ENCODE data around the gene NUDT4.
A peak's percentile ranks its signal among the peaks of the same experiment; 100 is the strongest.
"Not testable (repeated sequence)": the region's sequence is repeated elsewhere in the genome, so short reads cannot be mapped to it uniquely, and the experiment has no call there.

Gene NUDT4

GRCh38 chr12:93381161-93381975 is 3.6 kb downstream of the NUDT4 start:
- no peak overlapping the region; the same call in 1 of the 2 replicates for H3K9ac ChIP-seq (ENCODE audit: low read depth, low read length)
- H3K4me3 ChIP-seq (ENCODE audit: low read depth, low read length): peak overlapping the region; percentile 85
- no peak overlapping the region for H3K27ac ChIP-seq (ENCODE audit: low read depth, low read length)

GRCh38 chr12:93381976-93382437 is 4.3 kb downstream of the NUDT4 start:
- H3K9me3 ChIP-seq (ENCODE audit: control insufficient read depth, insufficient read depth, low read length); H3K27ac ChIP-seq (ENCODE audit: low read depth, low read length); H3K27me3 ChIP-seq (ENCODE audit: control insufficient read depth, insufficient read depth, low read length); H3K36me3 ChIP-seq (ENCODE audit: control insufficient read depth, insufficient read depth, low read length); H3K4me3 ChIP-seq (ENCODE audit: low read depth, low read length); H3K9ac ChIP-seq (ENCODE audit: low read depth, low read length): not testable (repeated sequence)
- H3K4me1 ChIP-seq (ENCODE audit: control insufficient read depth, insufficient read depth, low read length): peaks cover 19% of the 10 kb centered on the region

More at GRCh38 chr12:93381161-93381975, 3.6 kb downstream of the NUDT4 start:
- Histone ChIP-seq H3K27me3 (ENCODE audit: control insufficient read depth, insufficient read depth, low read length) (no peaks in the 10 kb centered on the region), H3K9me3 (ENCODE audit: control insufficient read depth, insufficient read depth, low read length) (no peaks in the 10 kb centered on the region), H3K4me1 (ENCODE audit: control insufficient read depth, insufficient read depth, low read length) (peaks cover 25% of the 10 kb centered on the region), H3K36me3 (ENCODE audit: control insufficient read depth, insufficient read depth, low read length) (peaks cover 4% of the 10 kb centered on the region; the same call in 1 of the 2 replicates)

- peaks cover 9% of the 10 kb centered on the region; the same call in 1 of the 2 replicates for H3K36me3 ChIP-seq (ENCODE audit: control insufficient read depth, insufficient read depth, low read length)
- H3K4me1 ChIP-seq (ENCODE audit: control insufficient read depth, insufficient read depth, low read length): no peaks in the 10 kb centered on the region
- no peak overlapping the region for H3K4me3 ChIP-seq (ENCODE audit: low read depth, low read length)
- no peaks in the 10 kb centered on the region for H3K9me3 ChIP-seq (ENCODE audit: control insufficient read depth, insufficient read depth, low read length)
- H3K27ac ChIP-seq (ENCODE audit: low read depth, low read length): no peak overlapping the region
- H3K27me3 ChIP-seq (ENCODE audit: control insufficient read depth, insufficient read depth, low read length): no peaks in the 10 kb centered on the region
- no peak overlapping the region for H3K9ac ChIP-seq (ENCODE audit: low read depth, low read length)
Measured at GRCh38 chr12:93387780-93388179, 10.1 kb downstream of the NUDT4 start.

GRCh38 chr12:93390031-93390430 is 12.3 kb downstream of the NUDT4 start:
- Histone ChIP-seq H3K36me3 (ENCODE audit: control insufficient read depth, insufficient read depth, low read length) (0 out of 2 replicates have a peak, but pooled peaks cover 6% of the 10 kb centered on the region), H3K4me3 (ENCODE audit: low read depth, low read length) (no peak overlapping the region), H3K9me3 (ENCODE audit: control insufficient read depth, insufficient read depth, low read length) (no peaks in the 10 kb centered on the region), H3K4me1 (ENCODE audit: control insufficient read depth, insufficient read depth, low read length) (no peaks in the 10 kb centered on the region), H3K27me3 (ENCODE audit: control insufficient read depth, insufficient read depth, low read length) (no peaks in the 10 kb centered on the region), H3K27ac (ENCODE audit: low read depth, low read length) (no peak overlapping the region), H3K9ac (ENCODE audit: low read depth, low read length) (no peak overlapping the region)

GRCh38 chr12:93390549-93391297 is 13.0 kb downstream of the NUDT4 start:
- Histone ChIP-seq H3K4me3 (ENCODE audit: low read depth, low read length) (no peak overlapping the region), H3K27me3 (ENCODE audit: control insufficient read depth, insufficient read depth, low read length) (no peaks in the 10 kb centered on the region), H3K9ac (ENCODE audit: low read depth, low read length) (no peak overlapping the region), H3K36me3 (ENCODE audit: control insufficient read depth, insufficient read depth, low read length) (peaks cover 11% of the 10 kb centered on the region), H3K27ac (ENCODE audit: low read depth, low read length) (no peak overlapping the region), H3K9me3 (ENCODE audit: control insufficient read depth, insufficient read depth, low read length) (no peaks in the 10 kb centered on the region), H3K4me1 (ENCODE audit: control insufficient read depth, insufficient read depth, low read length) (no peaks in the 10 kb centered on the region)

GRCh38 chr12:93393425-93393824 is 15.7 kb downstream of the NUDT4 start:
- Histone ChIP-seq H3K36me3 (ENCODE audit: control insufficient read depth, insufficient read depth, low read length) (peaks cover 34% of the 10 kb centered on the region), H3K27me3 (ENCODE audit: control insufficient read depth, insufficient read depth, low read length) (no peaks in the 10 kb centered on the region), H3K4me3 (ENCODE audit: low read depth, low read length) (no peak overlapping the region), H3K9ac (ENCODE audit: low read depth, low read length) (no peak overlapping the region), H3K4me1 (ENCODE audit: control insufficient read depth, insufficient read depth, low read length) (no peaks in the 10 kb centered on the region), H3K9me3 (ENCODE audit: control insufficient read depth, insufficient read depth, low read length) (no peaks in the 10 kb centered on the region), H3K27ac (ENCODE audit: low read depth, low read length) (no peak overlapping the region)

- peaks cover 40% of the 10 kb centered on the region for H3K36me3 ChIP-seq (ENCODE audit: control insufficient read depth, insufficient read depth, low read length)
Measured at GRCh38 chr12:93397412-93397811, 19.7 kb downstream of the NUDT4 start.

GRCh38 chr12:93399183-93399863 is 21.6 kb downstream of the NUDT4 start:
- not testable (repeated sequence) for H3K4me1 ChIP-seq (ENCODE audit: control insufficient read depth, insufficient read depth, low read length); H3K27me3 ChIP-seq (ENCODE audit: control insufficient read depth, insufficient read depth, low read length); H3K9me3 ChIP-seq (ENCODE audit: control insufficient read depth, insufficient read depth, low read length); H3K9ac ChIP-seq (ENCODE audit: low read depth, low read length); H3K4me3 ChIP-seq (ENCODE audit: low read depth, low read length); H3K27ac ChIP-seq (ENCODE audit: low read depth, low read length)
- peaks cover 43% of the 10 kb centered on the region for H3K36me3 ChIP-seq (ENCODE audit: control insufficient read depth, insufficient read depth, low read length)

More at GRCh38 chr12:93397412-93397811, 19.7 kb downstream of the NUDT4 start:
- Histone ChIP-seq H3K27me3 (ENCODE audit: control insufficient read depth, insufficient read depth, low read length) (no peaks in the 10 kb centered on the region), H3K4me3 (ENCODE audit: low read depth, low read length) (no peak overlapping the region), H3K4me1 (ENCODE audit: control insufficient read depth, insufficient read depth, low read length) (no peaks in the 10 kb centered on the region), H3K27ac (ENCODE audit: low read depth, low read length) (no peak overlapping the region), H3K9me3 (ENCODE audit: control insufficient read depth, insufficient read depth, low read length) (no peaks in the 10 kb centered on the region), H3K9ac (ENCODE audit: low read depth, low read length) (no peak overlapping the region)

- peaks cover 28% of the 10 kb centered on the region for H3K36me3 ChIP-seq (ENCODE audit: control insufficient read depth, insufficient read depth, low read length)
- H3K4me1 ChIP-seq (ENCODE audit: control insufficient read depth, insufficient read depth, low read length): no peaks in the 10 kb centered on the region
- H3K9me3 ChIP-seq (ENCODE audit: control insufficient read depth, insufficient read depth, low read length): no peaks in the 10 kb centered on the region
- no peaks in the 10 kb centered on the region for H3K27me3 ChIP-seq (ENCODE audit: control insufficient read depth, insufficient read depth, low read length)
- no peak overlapping the region for H3K4me3 ChIP-seq (ENCODE audit: low read depth, low read length)
- no peak overlapping the region for H3K9ac ChIP-seq (ENCODE audit: low read depth, low read length)
- H3K27ac ChIP-seq (ENCODE audit: low read depth, low read length): no peak overlapping the region
Measured at GRCh38 chr12:93402333-93403311, 24.9 kb downstream of the NUDT4 start.

All from HUES48 (cell line).